Bronchial epithelial cell (primary cell): ENCODE measurements around the gene DOLK. TPM values are rescaled to one million over a fixed set of nuclear protein-coding genes. Genes with fewer than 3 reads are reported as not detected.

Experiments
- DNase-seq: peaks from one replicate; pipeline ENCODE4 v3.0.0-alpha.2; 2010; ENCODE audit warnings: low read depth
- FAIRE-seq: peaks from 2 replicates; lab custom pipeline; 2011; peaks lifted over from hg19 to GRCh38; lab: Jason Lieb, UNC
- H3K27me3 ChIP-seq: 2 replicates; pipeline ENCODE4 v1.5.1; 2011; ENCODE audit warnings: low read length; ENCODE audit not compliant: control insufficient read depth, insufficient read depth
- H3K36me3 ChIP-seq: 2 replicates; pipeline ENCODE4 v1.5.1; 2011; ENCODE audit warnings: low read length; ENCODE audit not compliant: control insufficient read depth, insufficient read depth
- H3K4me3 ChIP-seq: 2 replicates; pipeline ENCODE4 v1.5.1; 2011; ENCODE audit warnings: mild to moderate bottlenecking, low read depth, low read length, control low read depth
- CTCF ChIP-seq: IDR thresholded peaks from 2 replicates; pipeline ENCODE4 v1.5.1; 2011; ENCODE audit warnings: mild to moderate bottlenecking, moderate library complexity, low read length, control low read depth, inconsistent platforms; ENCODE audit not compliant: insufficient read depth, severe bottlenecking
- total RNA-seq: library from RNA; depleted of rRNA; stranded (reverse); fragments of >200 nt; gene quantifications from 2 replicates; pipeline ENCODE4 v1.2.1, GENCODE V29; 2014

Gene DOLK
- total RNA-seq, 1 donor from 2014 or later, result 22.6 TPM

GRCh38 chr9:128913995-128914772 is 33.2 kb downstream of the DOLK start:
- no peak for TF ChIP-seq CTCF
- Histone ChIP-seq H3K27me3 (no peaks in the 10 kb centered on the region), H3K4me3 (no peak overlapping the region), H3K36me3 (peaks cover 32% of the 10 kb centered on the region)
- no peak for FAIRE-seq
- DNase-seq, result no peak

GRCh38 chr9:128913048-128913900 is 34.1 kb downstream of the DOLK start:
- peaks cover 42% of the 10 kb centered on the region for H3K36me3 ChIP-seq
- no peaks in the 10 kb centered on the region for H3K27me3 ChIP-seq
- FAIRE-seq (no peak), DNase-seq (no peak)
- H3K4me3 ChIP-seq, result peak overlapping the region; percentile 40
- no peak for TF ChIP-seq CTCF

GRCh38 chr9:128912270-128912853 is 35.0 kb downstream of the DOLK start:
- Histone ChIP-seq H3K4me3 (peak overlapping the region; percentile 40), H3K36me3 (peaks cover 46% of the 10 kb centered on the region), H3K27me3 (no peaks in the 10 kb centered on the region)
- peak; percentile 98 for DNase-seq
- TF ChIP-seq CTCF, result no peak
- FAIRE-seq, result peak; percentile 99

GRCh38 chr9:128911529-128912035 is 35.8 kb downstream of the DOLK start:
- DNase-seq, result peak; percentile 63

GRCh38 chr9:128910906-128911305 is 36.5 kb downstream of the DOLK start:
- DNase-seq (no peak), FAIRE-seq (peak; percentile 18)
- no peak for TF ChIP-seq CTCF
- Histone ChIP-seq H3K27me3 (no peaks in the 10 kb centered on the region), H3K4me3 (no peak overlapping the region), H3K36me3 (peaks cover 43% of the 10 kb centered on the region)

More at GRCh38 chr9:128911529-128912035, 35.8 kb downstream of the DOLK start:
- no peak for TF ChIP-seq CTCF
- H3K4me3 ChIP-seq, result no peak overlapping the region
- no peaks in the 10 kb centered on the region for H3K27me3 ChIP-seq
- FAIRE-seq, result peak; percentile 82
- peaks cover 49% of the 10 kb centered on the region for H3K36me3 ChIP-seq
